ENCODE data around the gene NFIA.

GRCh38 chr1:61404597-61405376 is 322.4 kb downstream of the NFIA start:
- TF ChIP-seq CTCF (IDR thresholded peaks at IDR 0.05) (no peak), POLR2A (IDR thresholded peaks at IDR 0.05) (no peak)

Data from Peyer's patch (tissue), 4 donors.